ENCODE measurements around the gene RALGAPA1.

GRCh38 chr14:35519986-35520385, 289.1 kb downstream of the RALGAPA1 start:
- TF ChIP-seq CTCF (optimal IDR thresholded peaks at IDR 0.05 in 1 of 3, IDR thresholded peaks at IDR 0.05 in 1 of 3, conservative IDR thresholded peaks at IDR 0.05 in 1 of 3; ENCODE audit: extremely low read depth in 1 of 3, insufficient read depth in 2 of 3, low read length in 3 of 3) (no peak), EZH2 (IDR thresholded peaks at IDR 0.05; ENCODE audit: low read length) (no peak)
